K562 (cell line): ENCODE results near the gene BTBD16. TPM values are rescaled to one million over a fixed set of nuclear protein-coding genes. Genes with fewer than 3 reads are reported as not detected.

Experiments used
- ATAC-seq: fragments of 200-7000 bp; cut with Tn5 transposase; 3 replicates; pipeline ENCODE4 v1.9.1; 2020; ENCODE audit warnings: moderate library complexity
- BruUV-seq: library from RNA; stranded (reverse); fragments of 400-500 nt; replicated peaks from 2 replicates; lab custom pipeline; 2021; lab: Mats Ljungman, UMichigan
- CTCF ChIA-PET: fragments of 300-600 bp; formaldehyde crosslinking; extraction: SDS; loops from one replicate; lab custom pipeline; 2021; ENCODE audit warnings: low intra/inter-chr PET ratio; lab: Yijun Ruan, JAX
- POLR2A ChIA-PET: fragments of 300-600, 350-650 bp; sonication (Branson Sonifier 250); formaldehyde crosslinking; extraction: SDS; loops from one replicate; lab custom pipeline; 2021; ENCODE audit warnings: antibody characterized with exemption, inconsistent platforms; lab: Yijun Ruan, JAX
- DNase-seq, 4 experiments: peaks; one replicate each; pipeline versions ENCODE4 v3.0.0 to v3.0.0-alpha.2; 2011 to 2018; ENCODE audit warnings: low spot score in 3 of 4, mixed read lengths in 3 of 4; ENCODE audit errors: extremely low read depth in 1 of 4
- FAIRE-seq: peaks from 2 replicates; lab custom pipeline; 2011; peaks lifted over from hg19 to GRCh38; lab: Jason Lieb, UNC
- H2AFZ ChIP-seq: 2 replicates; pipeline ENCODE4 v1.6.0; 2011; ENCODE audit warnings: low read depth, low read length, control low read depth, inconsistent platforms
- H3K27ac ChIP-seq: fragments of 200-600 bp; 3 replicates; pipeline ENCODE4 v1.8.0; 2011; ENCODE audit warnings: low read depth, mild to moderate bottlenecking, control low read depth, inconsistent platforms, low read length, moderate library complexity, mixed read lengths; ENCODE audit errors: extremely low read depth
- H3K27me3 ChIP-seq, 2 experiments: fragments of 300-600 bp in 1 of 2; 2 replicates in 1 of 2; 3 replicates in 1 of 2; pipeline versions ENCODE4 v1.6.0 to v1.8.0; 2011; ENCODE audit warnings: inconsistent platforms in 2 of 2, low read length in 2 of 2, mild to moderate bottlenecking in 1 of 2, mixed read lengths in 1 of 2, moderate library complexity in 1 of 2; ENCODE audit not compliant: control insufficient read depth in 2 of 2, insufficient read depth in 2 of 2
- H3K36me3 ChIP-seq: fragments of 300-600 bp; 3 replicates; pipeline ENCODE4 v1.8.0; 2011; ENCODE audit warnings: mild to moderate bottlenecking, low read length, inconsistent platforms; ENCODE audit not compliant: control insufficient read depth, insufficient read depth
- H3K4me1 ChIP-seq, 2 experiments: fragments of 200-600 bp in 1 of 2; replicated peaks in 1 of 2; 2 replicates in 1 of 2; 3 replicates in 1 of 2; pipeline versions ENCODE4 v1.5.1 to v1.8.0; 2011; ENCODE audit warnings: inconsistent platforms in 2 of 2, low read length in 2 of 2, mild to moderate bottlenecking in 1 of 2, mixed read lengths in 1 of 2, moderate library complexity in 1 of 2; ENCODE audit not compliant: control insufficient read depth in 2 of 2, insufficient read depth in 2 of 2
- H3K4me2 ChIP-seq: 2 replicates; pipeline ENCODE4 v1.6.1; 2011; ENCODE audit warnings: low read length, control low read depth, inconsistent platforms, mixed read lengths; ENCODE audit not compliant: insufficient read depth
- H3K4me3 ChIP-seq: fragments of 200-600 bp; sonication (generic), shearing (Covaris generic); 2 replicates; pipeline ENCODE4 v1.5.1; 2016; ENCODE audit warnings: control low read depth, inconsistent platforms
- H3K79me2 ChIP-seq: fragments of 200-600 bp; 3 replicates; pipeline ENCODE4 v1.8.0; 2011; ENCODE audit warnings: low read length, inconsistent platforms; ENCODE audit not compliant: control insufficient read depth, insufficient read depth
- H3K9ac ChIP-seq, 2 experiments: 2 replicates each; pipeline versions ENCODE4 v1.6.0 to v1.6.1; 2011; ENCODE audit warnings: low read depth in 2 of 2, low read length in 2 of 2, control low read depth in 1 of 2, inconsistent platforms in 1 of 2, mild to moderate bottlenecking in 1 of 2, mixed read lengths in 1 of 2; ENCODE audit not compliant: insufficient read depth in 1 of 2
- H3K9me1 ChIP-seq: one replicate; pipeline ENCODE4 v1.6.0; 2011; ENCODE audit warnings: inconsistent platforms, mild to moderate bottlenecking, low read length, moderate library complexity; ENCODE audit not compliant: control insufficient read depth, insufficient read depth
- H3K9me3 ChIP-seq: replicated peaks from 2 replicates; pipeline ENCODE4 v1.5.1; 2011; ENCODE audit warnings: low read depth, low read length, inconsistent platforms; ENCODE audit not compliant: control insufficient read depth, insufficient read depth
- H4K20me1 ChIP-seq: replicated peaks from 2 replicates; pipeline ENCODE4 v1.6.1; 2011; ENCODE audit warnings: low read length, inconsistent platforms, mixed read lengths; ENCODE audit not compliant: control insufficient read depth, insufficient read depth
- ARID3A ChIP-seq: IDR thresholded peaks from 2 replicates; pipeline ENCODE4 v1.6.1; 2012; ENCODE audit warnings: low read depth, low read length, improper control_type of control experiment, borderline replicate concordance
- CAMTA2 ChIP-seq: fragments of 250-450 bp; sonication (Bioruptor Pico); conservative IDR thresholded peaks from 2 replicates; pipeline ENCODE4 v1.5.1; 2022
- CHAMP1 ChIP-seq: fragments of 450-650 bp; IDR thresholded peaks from 2 replicates; pipeline ENCODE4 v1.6.1; 2016; ENCODE audit warnings: mild to moderate bottlenecking
- ELF1 ChIP-seq: fragments of 200-800 bp; sonication (Bioruptor generic); IDR thresholded peaks from 2 replicates; pipeline ENCODE4 v1.6.1; 2016; ENCODE audit warnings: missing genetic modification characterization, missing compliant biosample characterization
- FOS ChIP-seq: IDR thresholded peaks from 3 replicates; pipeline ENCODE4 v1.6.1; 2011; ENCODE audit not compliant: insufficient read length; ENCODE audit errors: extremely low read depth
- MITF ChIP-seq: IDR thresholded peaks from 2 replicates; pipeline ENCODE4 v1.6.1; 2014; ENCODE audit warnings: antibody characterized with exemption
- NEUROD1 ChIP-seq: fragments of 150-350 bp; IDR thresholded peaks from 2 replicates; pipeline ENCODE4 v1.6.1; 2014; ENCODE audit warnings: borderline replicate concordance, low read length, low read depth; ENCODE audit not compliant: partially characterized antibody
- POLR2G ChIP-seq: fragments of 200-400 bp; formaldehyde crosslinking; IDR thresholded peaks from 2 replicates; pipeline ENCODE4 v1.6.1; 2017; ENCODE audit warnings: low read depth, mild to moderate bottlenecking, antibody characterized with exemption, low read length, moderate library complexity
- RBM39 ChIP-seq: fragments of 200-400 bp; formaldehyde crosslinking; optimal IDR thresholded peaks from 2 replicates; pipeline ENCODE3; 2018; ENCODE audit warnings: low read depth, low read length
- SMARCA5 ChIP-seq: fragments of 450-650 bp; IDR thresholded peaks from 2 replicates; pipeline ENCODE4 v1.6.1; 2016
- TBP ChIP-seq: optimal IDR thresholded peaks from 2 replicates; pipeline ENCODE3; 2011; ENCODE audit warnings: low read depth, low read length, improper control_type of control experiment
- ZNF124 ChIP-seq: sonication (generic); formaldehyde crosslinking; IDR thresholded peaks from 2 replicates; pipeline ENCODE4 v1.8.1; 2022; ENCODE audit warnings: missing genetic modification reagents
- WGBS: fragments of 100-300 bp; shearing (Covaris generic); methylation state at CpG from one replicate; pipeline ENCODE4 v1.1.6; 2016; ENCODE audit warnings: low coverage, mixed read lengths; ENCODE audit not compliant: insufficient coverage; ENCODE audit errors: missing lambda C conversion rate; 5-methylcytosine and 5-hydroxymethylcytosine counted together
- in situ Hi-C: fragments of 300-500 bp; cut with MboI; formaldehyde crosslinking; loops from 4 replicates; pipeline ENCODE4 v1.15.0; 2018; ENCODE audit warnings: inconsistent platforms, mixed read lengths
- intact Hi-C: fragments of 100-400 bp; cut with micrococcal nuclease; formaldehyde crosslinking; loops from 2 replicates; pipeline ENCODE4 v1.14.2; 2022
- polyA plus RNA-seq, 8 experiments: library from polyadenylated mRNA; depleted of rRNA in 4 of 8; stranded (reverse) in 5 of 8; unstranded in 3 of 8; fragments of >200 nt; fragmentation: Nextera tagmentation in 2 of 8; fragmentation: Illumina TruSeq in 1 of 8; extraction: Ambion mirVana in 2 of 8; extraction: Trizol in 1 of 8; gene quantifications; 2 replicates each; pipeline versions ENCODE4 v1.2.1 to v1.2.3, GENCODE V29; 2011 to 2014; ENCODE audit warnings: inconsistent platforms in 1 of 8, missing spikeins in 1 of 8
- total RNA-seq, 7 experiments: library from RNA; depleted of rRNA in 6 of 7; stranded (reverse); fragments of >200 nt in 6 of 7; fragmentation: Illumina TruSeq in 2 of 7; extraction: Trizol in 2 of 7; gene quantifications; 2 replicates each; pipeline versions ENCODE4 v1.2.1 to v1.2.3, GENCODE V29; 2011 to 2021; ENCODE audit warnings: low replicate concordance in 1 of 7

BTBD16 gene
- total and polyA plus RNA-seq, 9 of the 15 experiments (the other 6 are each of a cell fraction or from before 2014, with no cell fraction given), result 0.11 TPM; not detected in 8

GRCh38 chr10:122249991-122250750 lies 20.9 kb upstream of the BTBD16 start:
- H3K4me2 ChIP-seq, result no peak overlapping the region
- no peaks in the 10 kb centered on the region for H3K9me1 ChIP-seq
- no peak overlapping the region for H2AFZ ChIP-seq
- peaks cover 0 to 22% of the 10 kb centered on the region in 2 experiments; a peak in 2 of 5 replicates for H3K27me3 ChIP-seq
- no peak overlapping the region for H3K4me3 ChIP-seq
- no peaks in the 10 kb centered on the region for H3K79me2 ChIP-seq
- H3K9me3 ChIP-seq, result no peaks in the 10 kb centered on the region
- H3K9ac ChIP-seq, result no peak overlapping the region
- no peaks in the 10 kb centered on the region for H4K20me1 ChIP-seq
- TF ChIP-seq SMARCA5 (no peak), RBM39 (no peak), ZNF124 (CRISPR knock-in tag) (no peak), FOS (no peak), NEUROD1 (no peak), TBP (no peak), POLR2G (no peak), ELF1 (tag) (no peak), CHAMP1 (no peak), ARID3A (no peak), MITF (no peak), CAMTA2 (CRISPR knock-in tag) (no peak)
- FAIRE-seq (no peak), DNase-seq (no peak), ATAC-seq (no peak)
- POLR2A ChIA-PET, result no interaction called here
- intact Hi-C loops (no loop called here), in situ Hi-C loops (no loop called here)
- BruUV-seq, result no TSS peak
- H3K4me1 ChIP-seq, result no peaks in the 10 kb centered on the region
- WGBS, result 0% methylated on average over 8 of the region's 10 CpGs
- no peak overlapping the region for H3K27ac ChIP-seq
- CTCF ChIA-PET, result no interaction called here
- H3K36me3 ChIP-seq, result no peaks in the 10 kb centered on the region
